Activated T-helper 2 cell treated with anti-CD3 and anti-CD28 coated beads, Interferon-gamma antibody, Interleukin-2, Interleukin-4, amounts not matched to agents 10 μg/mL and 5 μg/mL and 100 μg/mL, durations not matched to agents 14 hours and 24 hours and 36 hours (primary cell): ENCODE data around the gene TBC1D5. TPM values are rescaled to one million over a fixed set of nuclear protein-coding genes. Genes with fewer than 3 reads are reported as not detected.

Experiments used
- DNase-seq: peaks from one replicate; pipeline ENCODE4 v3.0.0; 2021; ENCODE audit warnings: low spot score
- H3K27ac Mint-ChIP-seq: one replicate; pipeline ENCODE4 v1.8.0; 2021; ENCODE audit warnings: mixed read lengths
- H3K27me3 Mint-ChIP-seq: one replicate; pipeline ENCODE4 v1.8.0; 2021; ENCODE audit warnings: low read depth, mixed read lengths
- H3K36me3 Mint-ChIP-seq: one replicate; pipeline ENCODE4 v1.8.0; 2021; ENCODE audit warnings: low read depth, mixed read lengths
- H3K4me1 Mint-ChIP-seq: one replicate; pipeline ENCODE4 v1.8.0; 2021; ENCODE audit warnings: low read depth, mixed read lengths
- H3K4me3 Mint-ChIP-seq: one replicate; pipeline ENCODE4 v1.8.0; 2021; ENCODE audit warnings: low read depth, mild to moderate bottlenecking, moderate library complexity, mixed read lengths
- H3K9me3 Mint-ChIP-seq: one replicate; pipeline ENCODE4 v1.8.0; 2021; ENCODE audit warnings: mixed read lengths
- intact Hi-C: fragments of 100-400 bp; cut with micrococcal nuclease; formaldehyde crosslinking; loops from one replicate; pipeline ENCODE4 v1.15.1; 2023
- total RNA-seq: library from RNA; stranded (reverse); gene quantifications from 2 replicates; pipeline ENCODE4 v1.2.3, GENCODE V29; 2022

Gene TBC1D5
- total RNA-seq, 1 donor from 2014 or later, result 43.9 TPM

- H3K27me3 Mint-ChIP-seq, result peaks cover 2% of the 10 kb centered on the region
These were observed 431.4 kb downstream of the TBC1D5 start for GRCh38 chr3:17310983-17311382.

DNA sequence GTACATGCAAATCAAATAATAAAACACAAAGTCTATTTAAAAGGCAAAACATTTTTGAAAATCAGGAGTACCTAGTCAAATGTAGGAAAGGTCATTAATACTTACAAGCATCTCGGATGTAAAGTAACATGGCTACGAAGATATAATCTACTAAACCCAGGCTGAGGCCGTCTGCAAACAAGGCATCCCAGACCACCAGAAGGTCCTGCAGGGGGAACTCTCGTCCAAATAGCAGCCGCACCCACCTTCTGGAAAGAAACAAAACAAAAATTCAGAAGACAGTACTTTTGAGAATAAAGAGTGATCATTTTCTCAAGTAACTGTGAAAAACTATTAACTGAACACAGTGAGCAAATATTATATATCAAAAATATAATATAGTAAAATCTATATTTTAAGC is 434.5 kb downstream of the TBC1D5 start:
- Mint-ChIP-seq H3K4me1 (peaks cover 1% of the 10 kb centered on the region), H3K9me3 (no peaks in the 10 kb centered on the region), H3K36me3 (no peaks in the 10 kb centered on the region), H3K27me3 (peaks cover 2% of the 10 kb centered on the region), H3K27ac (no peak overlapping the region), H3K4me3 (no peak overlapping the region)
- intact Hi-C loops, result no loop called here
- no peak for DNase-seq

More at GRCh38 chr3:17310983-17311382, 431.4 kb downstream of the TBC1D5 start:
- Mint-ChIP-seq H3K36me3 (no peaks in the 10 kb centered on the region), H3K4me1 (peaks cover 1% of the 10 kb centered on the region), H3K27ac (no peak overlapping the region), H3K9me3 (no peaks in the 10 kb centered on the region), H3K4me3 (no peak overlapping the region)
- intact Hi-C loops, result no loop called here
- DNase-seq, result no peak

DNA sequence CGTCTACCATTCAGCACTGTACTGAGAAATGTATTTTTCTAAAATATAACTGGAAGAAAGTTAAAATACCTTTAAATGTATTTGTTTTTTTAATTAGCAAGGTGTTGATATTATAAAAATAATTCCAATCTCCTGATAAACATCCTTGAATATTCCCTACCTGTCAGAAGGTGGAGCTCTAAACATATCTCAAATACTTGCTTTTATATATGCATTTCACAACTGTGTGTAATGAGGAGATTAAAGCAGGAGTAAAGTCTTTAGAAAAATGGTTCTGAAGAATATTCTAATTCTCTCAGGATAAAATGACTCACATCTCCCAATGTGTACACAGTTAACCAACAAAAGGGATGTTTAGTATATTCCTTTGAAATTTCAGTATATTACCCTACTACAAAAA is 434.9 kb downstream of the TBC1D5 start:
- intact Hi-C loops, result no loop called here
- H3K36me3 Mint-ChIP-seq, result no peaks in the 10 kb centered on the region
- no peak overlapping the region for H3K4me3 Mint-ChIP-seq
- H3K9me3 Mint-ChIP-seq, result no peaks in the 10 kb centered on the region
- no peak for DNase-seq
- H3K4me1 Mint-ChIP-seq, result peaks cover 1% of the 10 kb centered on the region
- peaks cover 2% of the 10 kb centered on the region for H3K27me3 Mint-ChIP-seq
- H3K27ac Mint-ChIP-seq, result no peak overlapping the region

GRCh38 chr3:17304969-17305368 is 437.5 kb downstream of the TBC1D5 start:
- Mint-ChIP-seq H3K36me3 (no peaks in the 10 kb centered on the region), H3K27me3 (no peaks in the 10 kb centered on the region), H3K9me3 (no peaks in the 10 kb centered on the region), H3K27ac (no peak overlapping the region), H3K4me3 (no peak overlapping the region), H3K4me1 (peaks cover 6% of the 10 kb centered on the region)
- no peak for DNase-seq
- intact Hi-C loops, result no loop called here

DNA sequence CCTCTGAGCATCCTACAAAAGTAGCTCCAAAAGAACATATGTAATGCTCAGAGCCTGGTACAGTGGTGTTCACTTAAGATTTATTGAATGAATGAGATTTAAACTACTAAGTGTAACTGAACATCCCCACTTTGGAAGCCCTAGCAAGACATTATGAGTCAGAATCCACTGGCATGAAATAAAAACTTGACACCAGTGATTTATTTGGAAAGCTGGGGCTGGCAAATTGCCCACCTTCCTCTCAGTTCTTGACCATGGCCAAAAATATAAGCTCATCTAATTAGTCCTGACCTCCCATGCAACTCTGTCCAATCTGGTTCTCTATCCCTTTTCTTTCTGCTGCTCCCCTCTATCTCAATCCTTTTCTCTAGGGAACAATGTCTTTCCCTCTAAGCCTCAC is 439.7 kb downstream of the TBC1D5 start:
- peaks cover 4% of the 10 kb centered on the region for H3K36me3 Mint-ChIP-seq
- no peaks in the 10 kb centered on the region for H3K9me3 Mint-ChIP-seq
- H3K4me1 Mint-ChIP-seq, result peaks cover 4% of the 10 kb centered on the region
- H3K27ac Mint-ChIP-seq, result no peak overlapping the region
- intact Hi-C loops, result no loop called here
- no peak overlapping the region for H3K4me3 Mint-ChIP-seq
- DNase-seq, result no peak
- H3K27me3 Mint-ChIP-seq, result no peaks in the 10 kb centered on the region

DNA sequence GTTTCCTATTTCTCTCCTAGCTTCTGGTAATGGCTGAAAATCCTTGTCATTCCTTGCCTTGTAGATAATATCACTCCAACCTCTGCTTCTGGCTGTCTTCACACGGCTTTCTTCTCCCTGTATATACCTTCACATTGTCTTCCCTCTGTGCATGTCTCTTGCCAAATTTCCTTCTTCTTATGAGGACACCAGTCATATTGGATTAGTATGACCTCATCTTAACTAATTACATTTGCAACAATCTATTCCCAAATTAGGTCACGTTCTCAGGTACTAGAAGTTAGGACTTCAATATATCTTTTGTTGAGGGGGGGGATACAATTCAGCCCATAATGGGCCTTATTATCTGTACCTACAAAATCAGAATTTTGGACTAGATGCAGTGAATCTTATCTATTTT is 440.3 kb downstream of the TBC1D5 start:
- Mint-ChIP-seq H3K4me1 (peaks cover 4% of the 10 kb centered on the region), H3K9me3 (no peaks in the 10 kb centered on the region), H3K36me3 (peaks cover 4% of the 10 kb centered on the region), H3K4me3 (no peak overlapping the region), H3K27ac (no peak overlapping the region), H3K27me3 (no peaks in the 10 kb centered on the region)
- DNase-seq, result no peak
- intact Hi-C loops, result no loop called here

DNA sequence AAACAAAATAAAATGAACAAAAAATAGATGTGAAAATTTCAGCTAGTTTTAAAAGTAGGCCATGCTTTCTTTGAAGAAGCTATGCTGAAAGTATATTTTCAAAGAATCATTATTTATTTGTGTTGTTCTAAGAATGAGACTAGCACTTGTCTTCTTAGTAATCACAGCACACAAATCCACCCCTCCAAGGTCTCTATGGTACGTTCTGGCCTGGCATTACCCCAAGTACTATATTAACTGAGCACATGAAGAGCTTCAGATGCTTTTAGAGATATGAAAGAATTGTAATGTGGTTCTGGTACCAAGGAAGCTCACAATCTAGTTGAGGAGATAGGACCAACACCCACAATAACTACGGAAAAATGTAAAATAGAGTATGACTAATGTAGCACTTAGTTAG is 441.2 kb downstream of the TBC1D5 start:
- peaks cover 4% of the 10 kb centered on the region for H3K4me1 Mint-ChIP-seq

GRCh38 chr3:17300441-17300840 is 442.0 kb downstream of the TBC1D5 start:
- intact Hi-C loops, result no loop called here
- Mint-ChIP-seq H3K4me1 (peaks cover 7% of the 10 kb centered on the region), H3K4me3 (no peak overlapping the region), H3K36me3 (peaks cover 4% of the 10 kb centered on the region), H3K27ac (no peak overlapping the region), H3K9me3 (no peaks in the 10 kb centered on the region), H3K27me3 (no peaks in the 10 kb centered on the region)
- DNase-seq, result no peak

More for the DNA sequence above, 441.2 kb downstream of the TBC1D5 start:
- H3K27me3 Mint-ChIP-seq, result no peaks in the 10 kb centered on the region
- H3K9me3 Mint-ChIP-seq, result no peaks in the 10 kb centered on the region
- no peak for DNase-seq
- no peak overlapping the region for H3K4me3 Mint-ChIP-seq
- intact Hi-C loops, result no loop called here
- H3K36me3 Mint-ChIP-seq, result peaks cover 4% of the 10 kb centered on the region
- H3K27ac Mint-ChIP-seq, result no peak overlapping the region

DNA sequence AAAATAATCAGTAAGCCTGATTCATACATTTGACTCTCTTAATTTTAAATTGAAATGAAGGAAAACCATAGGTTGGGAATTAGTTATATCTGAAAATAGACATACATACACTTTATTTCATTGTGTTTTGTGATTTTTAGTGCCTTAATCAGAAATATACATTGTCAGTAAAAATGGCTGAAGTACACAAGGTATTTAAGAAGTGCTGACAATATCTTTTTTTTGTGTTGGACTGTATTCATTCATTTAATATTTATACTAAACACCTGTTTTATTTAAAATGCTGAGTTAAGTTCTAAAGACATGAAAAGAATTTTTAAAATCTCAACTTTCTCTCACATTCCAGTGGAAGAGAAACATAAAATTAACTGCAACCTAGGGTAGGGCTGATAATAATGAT is 444.4 kb downstream of the TBC1D5 start:
- intact Hi-C loops, result no loop called here
- no peak overlapping the region for H3K4me3 Mint-ChIP-seq
- no peak for DNase-seq
- no peaks in the 10 kb centered on the region for H3K27me3 Mint-ChIP-seq
- H3K4me1 Mint-ChIP-seq, result peaks cover 7% of the 10 kb centered on the region
- no peaks in the 10 kb centered on the region for H3K9me3 Mint-ChIP-seq
- no peak overlapping the region for H3K27ac Mint-ChIP-seq
- peaks cover 4% of the 10 kb centered on the region for H3K36me3 Mint-ChIP-seq

GRCh38 chr3:17292556-17292955 is 449.9 kb downstream of the TBC1D5 start:
- Mint-ChIP-seq H3K36me3 (no peaks in the 10 kb centered on the region), H3K27ac (no peak overlapping the region), H3K4me3 (no peak overlapping the region), H3K9me3 (no peaks in the 10 kb centered on the region), H3K27me3 (no peaks in the 10 kb centered on the region), H3K4me1 (peaks cover 2% of the 10 kb centered on the region)
- no peak for DNase-seq
- intact Hi-C loops, result no loop called here

DNA sequence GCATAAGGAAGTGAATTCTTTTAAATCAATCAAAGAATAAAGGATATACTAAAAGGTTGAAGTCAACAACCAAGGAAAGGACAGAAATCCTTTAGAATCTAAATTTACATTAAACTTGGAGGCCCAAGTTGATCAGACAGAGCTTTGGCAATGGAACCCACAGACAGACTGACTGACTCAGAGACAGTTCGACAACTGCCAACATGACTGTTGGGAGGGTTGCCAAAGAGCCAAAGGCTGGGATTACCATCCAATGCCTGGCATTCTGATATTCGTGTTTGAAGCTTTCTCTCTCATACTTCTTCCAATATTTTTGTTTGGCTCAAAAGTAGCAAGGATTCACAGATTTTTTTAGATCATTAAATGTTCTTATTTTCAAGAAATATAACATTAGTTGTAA is 451.5 kb downstream of the TBC1D5 start:
- DNase-seq, result no peak
- Mint-ChIP-seq H3K36me3 (no peaks in the 10 kb centered on the region), H3K4me1 (peaks cover 2% of the 10 kb centered on the region), H3K9me3 (no peaks in the 10 kb centered on the region), H3K27ac (no peak overlapping the region), H3K27me3 (no peaks in the 10 kb centered on the region), H3K4me3 (no peak overlapping the region)
- intact Hi-C loops, result no loop called here

DNA sequence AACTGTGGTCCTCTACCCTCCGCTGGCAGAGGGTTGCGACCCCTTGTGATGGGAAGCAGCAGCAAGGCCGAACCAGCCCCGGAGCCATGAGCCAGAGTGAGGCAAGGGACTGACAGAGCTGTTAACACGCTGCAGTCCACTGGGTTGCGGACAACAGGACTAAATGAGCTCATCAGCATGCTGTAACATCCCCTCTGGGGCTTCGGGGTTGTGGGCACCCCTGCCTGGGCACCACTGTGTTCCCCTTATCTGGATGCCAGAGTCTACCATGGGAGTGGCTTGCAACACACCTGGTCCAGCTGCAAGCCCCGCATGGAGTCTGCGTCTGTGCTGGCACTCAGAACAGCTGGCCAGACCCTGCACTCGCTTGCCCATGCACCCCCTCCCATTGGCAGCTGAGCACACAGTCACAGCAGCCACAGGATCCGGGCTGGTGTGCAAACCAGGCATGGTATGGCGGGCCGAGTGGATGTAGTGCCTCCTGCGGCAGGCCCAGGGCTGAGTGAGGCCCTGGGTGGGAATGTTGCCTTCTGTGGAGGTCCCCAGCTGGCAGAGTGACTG is 453.5 kb downstream of the TBC1D5 start:
- Mint-ChIP-seq H3K36me3 (no peaks in the 10 kb centered on the region), H3K4me3 (no peak overlapping the region), H3K27me3 (no peaks in the 10 kb centered on the region), H3K9me3 (no peaks in the 10 kb centered on the region), H3K27ac (no peak overlapping the region), H3K4me1 (no peaks in the 10 kb centered on the region)
- intact Hi-C loops, result no loop called here
- no peak for DNase-seq

DNA sequence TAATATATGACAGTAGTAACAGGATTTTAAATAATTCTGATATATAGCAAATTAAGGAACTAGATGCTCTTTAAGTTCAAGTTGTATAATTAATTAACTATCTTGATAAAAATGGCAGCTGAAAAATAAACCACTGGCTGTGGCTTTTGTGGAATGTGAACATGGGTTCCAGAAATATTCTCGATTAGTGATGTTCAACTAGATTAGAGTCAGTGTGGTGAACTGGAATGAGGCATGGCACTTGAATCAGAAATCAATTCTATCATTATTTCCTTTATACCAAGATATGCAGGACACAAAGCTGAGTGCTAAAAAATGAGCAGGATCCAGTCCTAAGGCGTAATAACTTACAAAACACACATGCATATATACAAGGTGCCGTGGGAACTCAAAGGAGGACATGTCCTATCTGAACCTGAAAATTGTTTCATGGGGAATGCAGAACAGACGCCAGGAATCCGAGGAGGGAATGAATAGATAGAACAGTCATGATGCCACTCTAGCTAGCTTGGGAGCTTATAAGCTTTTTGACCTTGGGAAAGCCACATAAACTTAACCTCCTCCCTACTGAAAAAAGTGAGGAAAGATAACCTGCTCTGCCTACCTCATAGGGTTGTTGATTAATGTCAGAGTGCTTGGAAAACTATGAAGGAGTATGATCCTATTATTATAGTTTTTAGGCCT is 455.3 kb downstream of the TBC1D5 start:
- H3K4me1 Mint-ChIP-seq, result no peaks in the 10 kb centered on the region
- DNase-seq, result no peak
- H3K36me3 Mint-ChIP-seq, result no peaks in the 10 kb centered on the region
- no peak overlapping the region for H3K4me3 Mint-ChIP-seq
- no peaks in the 10 kb centered on the region for H3K9me3 Mint-ChIP-seq
- intact Hi-C loops, result no loop called here
- H3K27me3 Mint-ChIP-seq, result no peaks in the 10 kb centered on the region
- H3K27ac Mint-ChIP-seq, result no peak overlapping the region
